Colonic mucosa (tissue), 4 donors: ENCODE results near the gene CLDN4. TPM values are rescaled to one million over a fixed set of nuclear protein-coding genes. Genes with fewer than 3 reads are reported as not detected.

ENCODE experiments used
- DNase-seq: peaks from one replicate; pipeline ENCODE4 v3.0.0-alpha.2; 2020
- H3K27ac ChIP-seq: fragments of 200-600 bp; one replicate; pipeline ENCODE4 v1.8.0; 2021
- H3K27me3 ChIP-seq: fragments of 200-600 bp; one replicate; pipeline ENCODE4 v1.8.0; 2021
- H3K36me3 ChIP-seq: fragments of 200-600 bp; one replicate; pipeline ENCODE4 v1.8.0; 2021
- H3K4me1 ChIP-seq: fragments of 200-600 bp; one replicate; pipeline ENCODE4 v1.8.0; 2021; ENCODE audit warnings: mild to moderate bottlenecking
- H3K4me3 ChIP-seq: fragments of 200-600 bp; one replicate; pipeline ENCODE4 v1.8.0; 2021
- H3K9ac ChIP-seq, 2 donors: one replicate each; pipeline ENCODE4 v1.7.0; 2013; ENCODE audit warnings: control low read depth in 2 of 2, low read depth in 2 of 2, low read length in 2 of 2
- H3K9me3 ChIP-seq: fragments of 200-600 bp; one replicate; pipeline ENCODE4 v1.8.0; 2021
- CTCF ChIP-seq: fragments of 200-600 bp; IDR thresholded peaks from one replicate; pipeline ENCODE4 v1.8.0; 2022; ENCODE audit warnings: antibody characterized with exemption, mild to moderate bottlenecking
- intact Hi-C: fragments of 100-400 bp; cut with DNase I; formaldehyde crosslinking; loops from one replicate; pipeline ENCODE4 v1.14.1; 2022
- total RNA-seq, 2 donors: library from RNA; stranded (reverse); fragmentation: NEBNext Ultra II Directional in 1 of 2; extraction: Animal tissue kit (Norgen Biotek cat#: 25700) in 1 of 2; gene quantifications; one replicate each; pipeline ENCODE4 v1.2.1, GENCODE V29; 2021
- donor health status: healthy.
- donor health status: DM: no; HTN: no; CAD: no.
- donor health status: DM: no; HTN: no; CAD: no.

Gene CLDN4
- total RNA-seq, 2 donors from 2014 or later = 568 to 932 TPM

- no peak for TF ChIP-seq CTCF
- no peaks in the 10 kb centered on the region for H3K36me3 ChIP-seq
- intact Hi-C loops = no loop called here
- H3K4me3 ChIP-seq = no peak overlapping the region
- peaks cover 9% of the 10 kb centered on the region for H3K4me1 ChIP-seq
- H3K27ac ChIP-seq = peak overlapping the region; percentile 92
- H3K9me3 ChIP-seq = no peaks in the 10 kb centered on the region
- H3K9ac ChIP-seq = peak overlapping the region; percentile 80 to 96
- no peaks in the 10 kb centered on the region for H3K27me3 ChIP-seq
- peak; percentile 95 for DNase-seq
Observed at GRCh38 chr7:73822319-73823173, 8.2 kb upstream of the CLDN4 start.

- H3K9me3 ChIP-seq = no peaks in the 10 kb centered on the region
- peak overlapping the region; percentile 92 for H3K27ac ChIP-seq
- TF ChIP-seq CTCF = no peak
- H3K4me1 ChIP-seq = peaks cover 9% of the 10 kb centered on the region
- no peaks in the 10 kb centered on the region for H3K27me3 ChIP-seq
- no peak for DNase-seq
- H3K36me3 ChIP-seq = no peaks in the 10 kb centered on the region
- peak overlapping the region; percentile 80 to 96 for H3K9ac ChIP-seq
- intact Hi-C loops = no loop called here
- no peak overlapping the region for H3K4me3 ChIP-seq
Observed at GRCh38 chr7:73823257-73823656, 7.5 kb upstream of the CLDN4 start.

GRCh38 chr7:73823873-73824592, 6.8 kb upstream of the CLDN4 start:
- no peaks in the 10 kb centered on the region for H3K36me3 ChIP-seq
- intact Hi-C loops = no loop called here
- H3K27ac ChIP-seq = peak overlapping the region; percentile 92
- H3K4me3 ChIP-seq = no peak overlapping the region
- no peaks in the 10 kb centered on the region for H3K27me3 ChIP-seq
- no peak for DNase-seq
- no peak for TF ChIP-seq CTCF
- H3K4me1 ChIP-seq = peaks cover 9% of the 10 kb centered on the region
- peak overlapping the region in 1 of 2 donors; percentile 96 for H3K9ac ChIP-seq
- no peaks in the 10 kb centered on the region for H3K9me3 ChIP-seq

- H3K27me3 ChIP-seq = no peaks in the 10 kb centered on the region
- H3K9ac ChIP-seq = peak overlapping the region in 1 of 2 donors; percentile 55
- H3K27ac ChIP-seq = no peak overlapping the region
- H3K36me3 ChIP-seq = no peaks in the 10 kb centered on the region
- no peaks in the 10 kb centered on the region for H3K9me3 ChIP-seq
- H3K4me1 ChIP-seq = peaks cover 9% of the 10 kb centered on the region
- intact Hi-C loops = no loop called here
- no peak for TF ChIP-seq CTCF
- no peak overlapping the region for H3K4me3 ChIP-seq
- DNase-seq = no peak
Observed at GRCh38 chr7:73824986-73825385, 5.8 kb upstream of the CLDN4 start.

GRCh38 chr7:73827567-73828106, 3.2 kb upstream of the CLDN4 start:
- DNase-seq = peak; percentile 92
- peaks cover 9% of the 10 kb centered on the region for H3K4me1 ChIP-seq
- H3K4me3 ChIP-seq = no peak overlapping the region
- no peaks in the 10 kb centered on the region for H3K27me3 ChIP-seq
- intact Hi-C loops = no loop called here
- H3K27ac ChIP-seq = peak overlapping the region; percentile 85
- H3K9ac ChIP-seq = peak overlapping the region; percentile 64 to 76
- no peaks in the 10 kb centered on the region for H3K9me3 ChIP-seq
- TF ChIP-seq CTCF = no peak
- H3K36me3 ChIP-seq = no peaks in the 10 kb centered on the region
